ENCODE results near the gene KDM2A.

KDM2A gene

DNA sequence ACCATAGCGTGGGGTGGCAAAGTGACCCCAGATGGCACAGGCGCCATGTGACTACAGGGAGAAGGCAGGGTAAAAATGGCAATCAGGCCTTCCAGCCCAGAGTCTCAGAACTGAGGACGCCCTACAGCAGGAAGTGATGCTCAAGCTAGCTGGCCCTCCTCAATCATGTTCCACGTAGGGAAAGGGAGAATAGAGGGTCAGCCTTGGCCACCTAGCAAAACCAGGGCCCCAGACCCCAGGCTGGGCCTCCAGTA is 169.1 kb downstream of the KDM2A start:
- ChIA-PET POLR2A (interaction anchor here (0.7 to 3.0 kb wide), 10 partner anchors 11 to 223 kb away, joined by 3 to 26 read pairs (median 4); partner anchors contain the start of genes RAD9A and SSH3), CTCF (interaction anchor here (0.6 to 3.9 kb wide), 6 partner anchors 9 to 83 kb away, joined by 4 to 17 read pairs (median 4); no protein-coding TSS in a partner anchor)
- Histone ChIP-seq H3K9me3 (ENCODE audit: control insufficient read depth, insufficient read depth, low read depth, low read length) (no peaks in the 10 kb centered on the region), H3K4me3 (ENCODE audit: low read depth, low read length) (peak overlapping the region; percentile 81), H3K27ac (ENCODE audit: extremely low read depth, low read depth, low read length) (peak overlapping the region; percentile 93), H3K4me1 (ENCODE audit: control insufficient read depth, insufficient read depth, low read length) (no peaks in the 10 kb centered on the region), H3K36me3 (ENCODE audit: control insufficient read depth in 2 of 2, insufficient read depth in 1 of 2, low read length in 2 of 2) (peaks cover 0 to 72% of the 10 kb centered on the region in 2 experiments; a peak in 2 of 3 replicates)
- TF ChIP-seq, protein P1, sequence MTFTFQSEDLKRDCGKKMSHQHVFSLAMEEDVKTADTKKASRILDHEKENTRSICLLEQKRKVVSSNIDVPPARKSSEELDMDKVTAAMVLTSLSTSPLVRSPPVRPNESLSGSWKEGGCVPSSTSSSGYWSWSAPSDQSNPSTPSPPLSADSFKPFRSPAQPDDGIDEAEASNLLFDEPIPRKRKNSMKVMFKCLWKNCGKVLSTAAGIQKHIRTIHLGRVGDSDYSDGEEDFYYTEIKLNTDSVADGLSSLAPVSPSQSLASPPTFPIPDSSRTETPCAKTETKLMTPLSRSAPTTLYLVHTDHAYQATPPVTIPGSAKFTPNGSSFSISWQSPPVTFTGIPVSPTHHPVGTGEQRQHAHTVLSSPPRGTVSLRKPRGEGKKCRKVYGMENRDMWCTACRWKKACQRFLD (tag by site-specific recombination; IDR thresholded peaks at IDR 0.05) = no peak
- TF ChIP-seq, protein P2, sequence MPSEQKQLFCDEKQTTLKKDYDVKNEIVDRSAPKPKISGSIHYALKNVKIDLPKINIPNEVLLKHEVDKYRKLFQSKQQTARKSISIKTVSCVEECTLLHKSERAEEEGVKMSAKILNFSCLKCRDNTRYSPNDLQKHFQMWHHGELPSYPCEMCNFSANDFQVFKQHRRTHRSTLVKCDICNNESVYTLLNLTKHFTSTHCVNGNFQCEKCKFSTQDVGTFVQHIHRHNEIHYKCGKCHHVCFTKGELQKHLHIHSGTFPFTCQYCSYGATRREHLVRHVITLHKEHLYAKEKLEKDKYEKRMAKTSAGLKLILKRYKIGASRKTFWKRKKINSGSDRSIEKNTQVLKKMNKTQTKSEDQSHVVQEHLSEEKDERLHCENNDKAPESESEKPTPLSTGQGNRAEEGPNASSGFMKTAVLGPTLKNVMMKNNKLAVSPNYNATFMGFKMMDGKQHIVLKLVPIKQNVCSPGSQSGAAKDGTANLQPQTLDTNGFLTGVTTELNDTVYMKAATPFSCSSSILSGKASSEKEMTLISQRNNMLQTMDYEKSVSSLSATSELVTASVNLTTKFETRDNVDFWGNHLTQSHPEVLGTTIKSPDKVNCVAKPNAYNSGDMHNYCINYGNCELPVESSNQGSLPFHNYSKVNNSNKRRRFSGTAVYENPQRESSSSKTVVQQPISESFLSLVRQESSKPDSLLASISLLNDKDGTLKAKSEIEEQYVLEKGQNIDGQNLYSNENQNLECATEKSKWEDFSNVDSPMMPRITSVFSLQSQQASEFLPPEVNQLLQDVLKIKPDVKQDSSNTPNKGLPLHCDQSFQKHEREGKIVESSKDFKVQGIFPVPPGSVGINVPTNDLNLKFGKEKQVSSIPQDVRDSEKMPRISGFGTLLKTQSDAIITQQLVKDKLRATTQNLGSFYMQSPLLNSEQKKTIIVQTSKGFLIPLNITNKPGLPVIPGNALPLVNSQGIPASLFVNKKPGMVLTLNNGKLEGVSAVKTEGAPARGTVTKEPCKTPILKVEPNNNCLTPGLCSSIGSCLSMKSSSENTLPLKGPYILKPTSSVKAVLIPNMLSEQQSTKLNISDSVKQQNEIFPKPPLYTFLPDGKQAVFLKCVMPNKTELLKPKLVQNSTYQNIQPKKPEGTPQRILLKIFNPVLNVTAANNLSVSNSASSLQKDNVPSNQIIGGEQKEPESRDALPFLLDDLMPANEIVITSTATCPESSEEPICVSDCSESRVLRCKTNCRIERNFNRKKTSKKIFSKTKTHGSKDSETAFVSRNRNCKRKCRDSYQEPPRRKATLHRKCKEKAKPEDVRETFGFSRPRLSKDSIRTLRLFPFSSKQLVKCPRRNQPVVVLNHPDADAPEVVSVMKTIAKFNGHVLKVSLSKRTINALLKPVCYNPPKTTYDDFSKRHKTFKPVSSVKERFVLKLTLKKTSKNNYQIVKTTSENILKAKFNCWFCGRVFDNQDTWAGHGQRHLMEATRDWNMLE (tag by site-specific recombination; conservative IDR thresholded peaks at IDR 0.05; ENCODE audit: low read depth) = peak; percentile 57; the same call in 1 of the 2 replicates

DNA sequence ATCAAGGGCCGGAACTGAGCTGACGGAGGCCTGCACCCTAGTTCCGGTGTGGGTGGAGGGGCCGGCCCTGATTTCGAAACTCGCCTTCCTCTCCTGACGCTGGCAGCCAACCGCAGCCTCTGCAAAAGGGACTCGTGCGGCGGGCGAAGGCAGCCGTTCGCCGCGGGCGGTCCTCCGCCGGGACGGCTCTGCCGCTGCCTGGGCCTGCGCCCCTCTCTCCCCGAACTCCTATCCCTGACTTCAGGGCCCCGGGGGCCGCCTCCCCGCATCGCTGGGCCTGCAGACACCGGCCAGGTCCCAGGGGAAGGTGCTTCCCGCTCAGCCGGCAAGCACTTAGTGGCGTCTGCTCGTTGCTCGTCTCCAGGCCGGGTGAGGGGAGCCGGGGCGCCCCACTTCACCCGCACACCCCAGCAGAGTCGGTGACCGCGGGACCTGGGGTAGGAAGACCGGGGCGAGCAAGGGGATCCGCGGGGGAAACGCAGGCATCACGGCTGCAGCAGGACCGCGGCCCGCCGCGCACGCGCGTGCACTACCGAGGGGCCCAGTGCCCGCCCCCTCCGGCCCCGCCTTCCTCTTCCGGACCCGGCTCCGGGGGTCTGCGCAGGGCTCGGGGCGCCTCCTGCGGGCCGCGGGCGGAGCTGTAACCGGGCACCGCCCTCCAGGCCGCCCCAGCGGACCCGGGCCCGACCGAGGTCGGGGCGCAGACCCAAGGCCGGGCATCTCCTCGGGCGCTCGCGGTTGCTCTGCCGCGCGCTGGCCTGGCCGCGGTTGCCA is 169.6 kb downstream of the KDM2A start:
- Histone ChIP-seq H3K36me3 (ENCODE audit: control insufficient read depth in 2 of 2, insufficient read depth in 1 of 2, low read length in 2 of 2) (peaks cover under 1 to 71% of the 10 kb centered on the region in 2 experiments; a peak in 2 of 3 replicates), H3K9me3 (ENCODE audit: control insufficient read depth, insufficient read depth, low read depth, low read length) (no peaks in the 10 kb centered on the region), H3K4me3 (ENCODE audit: low read depth, low read length) (peak overlapping the region; percentile 81), H3K4me1 (ENCODE audit: control insufficient read depth, insufficient read depth, low read length) (no peaks in the 10 kb centered on the region), H3K27ac (ENCODE audit: extremely low read depth, low read depth, low read length) (peak overlapping the region; percentile 93)
- ChIA-PET CTCF (interaction anchor here (0.6 to 3.9 kb wide), 10 partner anchors 9 to 206 kb away, joined by 3 to 17 read pairs (median 4); no protein-coding TSS in a partner anchor), POLR2A (interaction anchor here (0.6 to 3.0 kb wide), 14 partner anchors 11 to 224 kb away, joined by 3 to 26 read pairs (median 4); partner anchors contain the start of genes RAD9A and SSH3)
- TF ChIP-seq, protein P3, sequence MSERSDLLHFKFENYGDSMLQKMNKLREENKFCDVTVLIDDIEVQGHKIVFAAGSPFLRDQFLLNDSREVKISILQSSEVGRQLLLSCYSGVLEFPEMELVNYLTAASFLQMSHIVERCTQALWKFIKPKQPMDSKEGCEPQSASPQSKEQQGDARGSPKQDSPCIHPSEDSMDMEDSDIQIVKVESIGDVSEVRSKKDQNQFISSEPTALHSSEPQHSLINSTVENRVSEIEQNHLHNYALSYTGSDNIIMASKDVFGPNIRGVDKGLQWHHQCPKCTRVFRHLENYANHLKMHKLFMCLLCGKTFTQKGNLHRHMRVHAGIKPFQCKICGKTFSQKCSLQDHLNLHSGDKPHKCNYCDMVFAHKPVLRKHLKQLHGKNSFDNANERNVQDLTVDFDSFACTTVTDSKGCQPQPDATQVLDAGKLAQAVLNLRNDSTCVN (tag by site-specific recombination; optimal IDR thresholded peaks at IDR 0.05) = peak; percentile 91
- TF ChIP-seq MZF1 (tag by site-specific recombination; IDR thresholded peaks at IDR 0.05; ENCODE audit: borderline replicate concordance) (no peak), KLF8 (tag by site-specific recombination; IDR thresholded peaks at IDR 0.05) (peak; percentile 57), BCL11A (tag by site-specific recombination; IDR thresholded peaks at IDR 0.05; ENCODE audit: low read depth) (0 out of 2 replicates have a peak, but pooled peaks have one; percentile 21), ZNF23 (tag by site-specific recombination; IDR thresholded peaks at IDR 0.05; ENCODE audit: borderline replicate concordance) (no peak), ZNF302 (tag by site-specific recombination; IDR thresholded peaks at IDR 0.05; ENCODE audit: low read depth) (no peak), ZFP37 (tag by site-specific recombination; IDR thresholded peaks at IDR 0.05) (peak; percentile 62; the same call in 1 of the 2 replicates), ZNF433 (tag by site-specific recombination; IDR thresholded peaks at IDR 0.05; ENCODE audit: low read depth) (no peak), ZNF292 (tag by site-specific recombination; IDR thresholded peaks at IDR 0.05; ENCODE audit: borderline replicate concordance, low read depth) (no peak), HOXC10 (CRISPR knock-in tag; IDR thresholded peaks at IDR 0.05) (0 out of 2 replicates have a peak, but pooled peaks have one; percentile 55)
- TF ChIP-seq, protein P4, sequence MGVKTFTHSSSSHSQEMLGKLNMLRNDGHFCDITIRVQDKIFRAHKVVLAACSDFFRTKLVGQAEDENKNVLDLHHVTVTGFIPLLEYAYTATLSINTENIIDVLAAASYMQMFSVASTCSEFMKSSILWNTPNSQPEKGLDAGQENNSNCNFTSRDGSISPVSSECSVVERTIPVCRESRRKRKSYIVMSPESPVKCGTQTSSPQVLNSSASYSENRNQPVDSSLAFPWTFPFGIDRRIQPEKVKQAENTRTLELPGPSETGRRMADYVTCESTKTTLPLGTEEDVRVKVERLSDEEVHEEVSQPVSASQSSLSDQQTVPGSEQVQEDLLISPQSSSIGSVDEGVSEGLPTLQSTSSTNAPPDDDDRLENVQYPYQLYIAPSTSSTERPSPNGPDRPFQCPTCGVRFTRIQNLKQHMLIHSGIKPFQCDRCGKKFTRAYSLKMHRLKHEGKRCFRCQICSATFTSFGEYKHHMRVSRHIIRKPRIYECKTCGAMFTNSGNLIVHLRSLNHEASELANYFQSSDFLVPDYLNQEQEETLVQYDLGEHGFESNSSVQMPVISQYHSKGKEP (tag by site-specific recombination; IDR thresholded peaks at IDR 0.05) = 0 out of 2 replicates have a peak, but pooled peaks have one; percentile 20
- TF ChIP-seq, protein P5, sequence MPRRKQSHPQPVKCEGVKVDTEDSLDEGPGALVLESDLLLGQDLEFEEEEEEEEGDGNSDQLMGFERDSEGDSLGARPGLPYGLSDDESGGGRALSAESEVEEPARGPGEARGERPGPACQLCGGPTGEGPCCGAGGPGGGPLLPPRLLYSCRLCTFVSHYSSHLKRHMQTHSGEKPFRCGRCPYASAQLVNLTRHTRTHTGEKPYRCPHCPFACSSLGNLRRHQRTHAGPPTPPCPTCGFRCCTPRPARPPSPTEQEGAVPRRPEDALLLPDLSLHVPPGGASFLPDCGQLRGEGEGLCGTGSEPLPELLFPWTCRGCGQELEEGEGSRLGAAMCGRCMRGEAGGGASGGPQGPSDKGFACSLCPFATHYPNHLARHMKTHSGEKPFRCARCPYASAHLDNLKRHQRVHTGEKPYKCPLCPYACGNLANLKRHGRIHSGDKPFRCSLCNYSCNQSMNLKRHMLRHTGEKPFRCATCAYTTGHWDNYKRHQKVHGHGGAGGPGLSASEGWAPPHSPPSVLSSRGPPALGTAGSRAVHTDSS (tag by site-specific recombination; IDR thresholded peaks at IDR 0.05) = 0 out of 2 replicates have a peak, but pooled peaks have one; percentile 29
- TF ChIP-seq, protein P6, sequence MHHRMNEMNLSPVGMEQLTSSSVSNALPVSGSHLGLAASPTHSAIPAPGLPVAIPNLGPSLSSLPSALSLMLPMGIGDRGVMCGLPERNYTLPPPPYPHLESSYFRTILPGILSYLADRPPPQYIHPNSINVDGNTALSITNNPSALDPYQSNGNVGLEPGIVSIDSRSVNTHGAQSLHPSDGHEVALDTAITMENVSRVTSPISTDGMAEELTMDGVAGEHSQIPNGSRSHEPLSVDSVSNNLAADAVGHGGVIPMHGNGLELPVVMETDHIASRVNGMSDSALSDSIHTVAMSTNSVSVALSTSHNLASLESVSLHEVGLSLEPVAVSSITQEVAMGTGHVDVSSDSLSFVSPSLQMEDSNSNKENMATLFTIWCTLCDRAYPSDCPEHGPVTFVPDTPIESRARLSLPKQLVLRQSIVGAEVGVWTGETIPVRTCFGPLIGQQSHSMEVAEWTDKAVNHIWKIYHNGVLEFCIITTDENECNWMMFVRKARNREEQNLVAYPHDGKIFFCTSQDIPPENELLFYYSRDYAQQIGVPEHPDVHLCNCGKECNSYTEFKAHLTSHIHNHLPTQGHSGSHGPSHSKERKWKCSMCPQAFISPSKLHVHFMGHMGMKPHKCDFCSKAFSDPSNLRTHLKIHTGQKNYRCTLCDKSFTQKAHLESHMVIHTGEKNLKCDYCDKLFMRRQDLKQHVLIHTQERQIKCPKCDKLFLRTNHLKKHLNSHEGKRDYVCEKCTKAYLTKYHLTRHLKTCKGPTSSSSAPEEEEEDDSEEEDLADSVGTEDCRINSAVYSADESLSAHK (tag by site-specific recombination; IDR thresholded peaks at IDR 0.05) = 0 out of 2 replicates have a peak, but pooled peaks have one; percentile 11
